ENCODE measurements around the gene SNX32.

Gene SNX32

DNA sequence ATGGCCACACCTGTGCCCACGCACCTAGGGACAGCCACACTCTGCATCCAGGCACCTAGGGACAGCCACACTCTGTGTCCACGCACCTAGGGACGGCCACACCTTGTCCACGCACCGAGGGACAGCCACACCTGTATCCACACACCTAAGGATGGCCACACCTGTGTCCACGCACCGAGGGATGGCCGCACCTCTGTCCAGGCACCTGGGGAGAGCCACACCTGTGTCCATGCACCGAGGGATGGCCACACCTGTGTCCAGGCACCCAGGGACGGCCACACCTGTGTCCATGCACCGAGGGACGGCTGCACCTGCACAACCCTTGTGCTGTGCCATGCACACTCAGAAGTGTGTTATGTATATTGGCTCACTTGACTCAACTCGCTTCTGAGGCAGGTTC lies 36.1 kb upstream of the SNX32 start:
- DNase-seq (ENCODE audit: low spot score) = no peak

GRCh38 chr11:65798882-65799281 lies 34.9 kb upstream of the SNX32 start:
- no peak for DNase-seq (ENCODE audit: low spot score)

DNA sequence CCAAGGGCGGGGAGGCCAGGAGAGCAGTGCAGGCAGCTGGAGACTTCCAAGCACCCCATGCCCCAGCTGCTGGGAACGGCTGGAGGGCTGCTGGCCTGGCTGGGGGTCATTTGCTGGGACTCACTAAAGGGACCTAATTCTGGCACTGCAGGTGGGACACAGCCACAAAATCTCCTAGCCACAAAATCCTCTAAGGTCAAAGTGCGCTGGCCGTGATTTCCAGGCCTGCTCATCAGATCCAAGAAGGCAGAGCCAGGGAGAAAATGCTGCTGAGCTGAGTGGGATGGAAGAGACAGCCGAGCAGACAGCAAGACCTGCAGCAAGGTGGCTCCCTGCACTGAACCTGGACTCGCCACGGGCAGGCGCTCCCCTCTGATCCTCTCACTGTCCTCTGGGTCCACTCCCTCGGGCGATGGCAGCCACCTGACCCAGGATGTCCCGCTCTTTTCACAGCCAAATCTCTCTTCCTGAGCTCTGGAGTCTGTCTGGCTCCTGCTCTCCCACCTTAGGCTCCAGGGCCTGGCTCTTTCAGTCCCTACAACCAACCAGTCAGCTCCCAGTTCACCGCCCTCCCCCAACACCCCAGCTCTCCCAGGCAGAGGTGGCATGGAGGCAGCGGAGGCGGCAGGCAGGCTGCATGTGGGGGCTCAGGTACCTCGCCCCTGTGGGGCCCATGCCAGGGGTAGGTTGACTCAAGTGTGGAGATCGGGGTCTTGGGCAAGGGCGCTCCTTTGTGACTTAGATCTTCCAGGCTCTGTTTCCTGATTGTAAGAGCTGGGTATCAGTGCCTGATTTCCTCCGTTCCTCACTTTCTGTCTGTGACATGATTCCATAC lies 32.4 kb upstream of the SNX32 start:
- DNase-seq (ENCODE audit: low spot score) = no peak

DNA sequence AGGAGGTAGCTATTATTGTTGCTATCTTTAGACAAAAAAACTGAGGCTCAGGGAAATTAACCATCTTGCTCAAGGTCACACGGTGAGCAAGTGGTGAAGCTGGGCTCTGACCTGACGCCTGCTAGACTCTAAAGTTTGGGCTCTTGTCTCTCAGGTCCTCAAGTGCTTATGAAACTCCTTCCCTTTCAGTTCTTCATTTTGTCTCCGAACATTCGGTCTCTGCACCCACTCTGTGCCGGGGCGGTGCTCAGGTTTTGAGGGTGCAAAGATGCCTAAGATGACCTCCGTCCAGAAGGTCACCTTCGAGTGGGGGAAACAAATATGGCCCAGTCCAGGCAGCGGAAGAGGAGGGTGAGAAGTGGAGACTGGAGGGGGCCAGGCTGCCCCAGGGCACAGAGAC lies 30.9 kb upstream of the SNX32 start:
- no peak for DNase-seq (ENCODE audit: low spot score)

DNA sequence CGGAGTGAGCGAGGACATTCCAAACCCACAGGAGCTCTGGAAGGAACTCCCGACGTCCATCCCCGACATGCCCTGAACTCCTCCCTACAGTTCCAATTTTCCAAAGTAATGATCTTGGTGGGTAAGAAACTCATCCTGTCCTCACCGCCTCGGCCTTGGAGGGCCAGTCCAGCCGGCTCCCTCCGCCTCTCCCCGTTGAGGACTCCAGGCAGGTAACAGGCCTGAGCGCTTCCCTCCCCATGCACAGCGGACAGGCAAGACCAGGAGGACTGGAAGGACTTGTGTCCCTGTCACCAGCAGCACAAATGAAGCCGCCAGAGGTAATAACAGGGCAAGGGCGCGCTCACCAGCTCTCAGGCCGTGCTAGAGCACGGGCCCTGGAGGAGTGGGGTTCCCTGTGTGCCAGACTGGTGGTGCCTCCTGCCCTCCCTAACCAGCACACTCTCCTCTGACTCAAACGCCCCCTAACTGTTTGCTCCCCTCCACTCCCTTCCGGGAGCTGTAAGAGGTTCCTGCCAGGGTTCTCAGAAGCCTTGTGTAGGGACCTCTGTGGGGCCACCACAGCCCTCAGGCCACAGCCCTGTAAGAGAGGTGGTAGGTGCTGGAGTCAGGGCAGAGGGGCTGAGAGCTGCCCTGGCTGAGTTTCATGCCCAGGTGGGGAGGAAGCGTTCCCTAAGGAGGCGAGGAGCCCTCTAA lies 29.8 kb upstream of the SNX32 start:
- DNase-seq (ENCODE audit: low spot score) = no peak

GRCh38 chr11:65806979-65807378 lies 26.8 kb upstream of the SNX32 start:
- DNase-seq (ENCODE audit: low spot score) = no peak

GRCh38 chr11:65808744-65809341 lies 24.9 kb upstream of the SNX32 start:
- no peak for DNase-seq (ENCODE audit: low spot score)

GRCh38 chr11:65809496-65809895 lies 24.3 kb upstream of the SNX32 start:
- DNase-seq (ENCODE audit: low spot score) = no peak

DNA sequence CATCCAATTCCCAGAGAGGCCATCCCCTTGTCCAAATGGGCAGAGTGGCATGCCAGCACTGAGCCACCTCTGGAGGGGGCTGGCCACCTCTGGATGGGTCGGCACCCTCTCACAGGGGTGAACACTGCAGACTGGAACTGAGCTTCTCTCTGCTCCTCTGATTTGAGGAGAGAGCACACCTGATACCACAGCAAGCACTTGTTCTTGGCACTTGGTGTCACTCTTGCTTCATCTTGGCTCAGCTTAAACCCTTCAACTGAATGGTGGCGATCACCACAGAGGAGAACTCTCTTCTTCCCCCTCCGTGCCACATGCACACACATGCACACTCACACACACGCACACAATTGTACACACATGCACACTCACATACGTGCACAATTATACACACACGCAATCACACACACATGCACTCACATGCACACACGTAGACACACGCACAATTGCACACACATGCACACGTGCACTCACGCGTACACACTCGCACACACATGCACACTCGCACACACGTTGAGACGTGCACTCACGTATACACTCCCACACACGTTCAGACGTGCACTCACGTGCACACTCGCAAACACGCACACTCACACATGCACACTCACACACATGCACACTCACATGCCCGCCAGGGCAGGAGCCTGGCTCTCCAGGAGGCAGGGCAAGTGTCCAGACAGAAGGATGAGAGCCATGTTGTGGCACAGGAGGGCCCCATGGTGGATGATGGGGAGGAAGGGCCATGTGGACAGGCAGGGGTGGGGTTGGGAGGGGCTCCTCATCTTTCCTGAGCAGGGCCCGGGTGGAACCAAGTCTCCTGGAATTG lies 23.5 kb upstream of the SNX32 start:
- DNase-seq (ENCODE audit: low spot score) = peak; percentile 37

DNA sequence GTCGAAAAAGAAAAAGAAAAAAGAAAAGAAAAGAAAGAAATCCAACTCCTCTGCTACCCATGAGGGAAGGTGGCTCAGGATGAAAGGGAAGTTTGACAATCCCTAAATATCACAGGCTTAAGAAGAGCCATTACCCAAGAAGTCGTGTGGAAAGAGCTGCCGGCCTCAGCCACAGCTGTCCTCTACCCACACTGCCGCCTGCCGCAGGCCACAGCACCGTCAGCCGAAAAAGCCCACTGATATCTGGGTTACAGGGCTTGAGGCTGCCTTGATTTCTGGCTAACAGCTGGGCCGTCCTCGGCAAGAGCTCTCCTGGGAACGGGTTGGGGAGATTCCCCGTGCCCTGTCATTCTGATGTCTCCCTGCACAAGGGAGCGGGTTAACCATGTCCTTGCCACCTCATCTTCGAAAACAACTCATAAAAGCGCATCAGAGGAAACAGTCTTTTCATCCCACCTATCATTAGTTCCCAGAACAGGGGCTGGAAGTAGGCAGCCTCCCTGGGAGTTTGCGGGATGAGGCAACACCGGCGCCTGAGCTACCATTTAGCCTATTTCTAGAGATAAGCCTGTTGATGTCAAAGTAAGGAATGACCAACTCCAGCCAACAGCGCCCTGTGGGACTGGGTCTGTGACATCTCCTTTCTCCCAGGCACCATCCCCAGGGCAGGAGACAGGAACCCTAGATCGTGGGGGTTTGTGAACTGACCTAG lies 21.8 kb upstream of the SNX32 start:
- no peak for DNase-seq (ENCODE audit: low spot score)

- DNase-seq (ENCODE audit: low spot score) = peak; percentile 12
Observed at GRCh38 chr11:65814131-65814985, 19.4 kb upstream of the SNX32 start.

DNA sequence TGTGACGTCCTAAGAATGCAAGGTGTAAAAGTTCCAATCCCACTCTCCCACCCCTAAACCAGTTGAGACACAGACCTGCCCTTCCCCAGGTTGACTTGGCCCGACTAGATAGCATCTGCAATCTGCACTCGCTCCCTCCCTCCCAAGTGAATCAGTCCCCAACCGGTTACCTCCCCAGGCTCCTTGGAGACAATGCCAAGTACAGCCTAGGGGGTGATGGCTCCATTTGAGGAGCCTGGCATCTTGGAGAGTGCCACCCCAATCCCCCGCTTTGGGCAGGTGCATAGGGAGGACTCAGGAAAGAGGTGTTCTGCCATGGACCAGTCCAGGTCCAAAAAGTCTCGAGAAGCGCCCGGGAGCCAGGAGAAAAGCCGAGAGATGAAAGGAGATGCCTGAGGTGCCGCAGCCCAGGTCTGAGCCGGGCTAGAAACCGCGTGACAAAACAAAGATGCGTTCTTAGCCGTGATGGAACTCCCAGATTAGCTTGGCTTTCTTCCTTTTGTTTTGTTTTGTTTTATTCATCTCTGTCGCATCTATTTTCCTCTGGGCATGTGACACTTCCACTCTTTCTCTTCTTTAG lies 18.7 kb upstream of the SNX32 start:
- DNase-seq (ENCODE audit: low spot score) = no peak

- DNase-seq (ENCODE audit: low spot score) = no peak
Observed at GRCh38 chr11:65816696-65817095, 17.1 kb upstream of the SNX32 start.

GRCh38 chr11:65817312-65817834 lies 16.4 kb upstream of the SNX32 start:
- peak; percentile 13 for DNase-seq (ENCODE audit: low spot score)

- peak; percentile 88 for DNase-seq (ENCODE audit: low spot score)
Observed at GRCh38 chr11:65817835-65818680, 15.7 kb upstream of the SNX32 start.

DNA sequence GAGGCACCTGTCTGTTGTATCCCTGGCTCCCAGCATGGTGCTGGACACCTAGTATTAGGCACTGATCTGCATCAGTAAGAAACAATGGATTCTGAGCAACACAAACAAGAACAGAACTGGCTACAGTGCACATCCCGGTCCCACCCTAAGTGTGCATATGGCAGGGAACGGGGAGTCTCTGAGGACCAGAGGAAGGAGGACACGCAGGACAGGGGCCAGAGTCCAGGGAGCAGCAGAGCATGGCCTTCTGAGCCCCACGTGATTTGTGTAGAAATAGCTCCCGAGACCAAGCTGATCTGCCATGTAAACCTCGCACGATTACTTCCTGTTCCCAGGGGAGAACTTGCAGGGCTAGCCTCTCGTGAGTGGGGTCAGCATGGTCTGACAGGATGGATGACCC lies 12.7 kb upstream of the SNX32 start:
- DNase-seq (ENCODE audit: low spot score) = no peak

GRCh38 chr11:65822776-65823528 lies 10.8 kb upstream of the SNX32 start:
- DNase-seq (ENCODE audit: low spot score) = no peak

DNA sequence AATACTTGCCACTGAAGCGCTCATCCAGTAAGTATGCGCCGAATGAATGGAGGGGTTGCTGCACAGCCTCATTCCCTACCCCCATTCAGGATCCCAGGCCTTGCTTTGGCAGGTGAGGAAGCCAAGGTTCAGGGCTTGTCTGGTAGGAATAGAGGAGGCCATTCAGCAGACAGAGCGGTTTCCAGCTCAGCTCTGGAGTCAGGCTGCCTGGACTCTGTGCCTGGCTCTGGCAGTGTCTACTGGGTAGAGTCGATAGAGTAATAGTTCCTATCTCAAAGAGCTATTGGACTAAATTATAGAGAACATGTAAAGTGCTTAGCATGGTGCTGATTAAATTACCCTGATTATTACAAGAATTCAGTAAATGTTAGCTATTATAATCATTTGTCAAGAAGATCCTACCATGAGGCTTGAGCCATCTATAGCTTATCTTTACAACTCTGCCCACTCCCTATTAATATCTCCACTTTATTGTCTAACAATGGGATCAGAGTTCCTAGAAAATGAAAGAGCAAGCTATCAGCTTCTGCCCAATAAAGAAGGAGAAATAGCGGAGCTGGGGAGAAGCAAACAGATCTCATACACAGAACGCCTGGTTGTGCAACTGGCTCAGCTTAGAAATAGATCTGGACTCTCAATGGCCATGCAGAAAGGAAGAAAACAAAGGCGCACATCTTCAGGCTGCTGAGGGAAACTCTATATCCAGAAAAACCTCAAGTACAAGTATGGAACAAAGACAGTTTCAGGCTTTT lies 6.6 kb upstream of the SNX32 start:
- DNase-seq (ENCODE audit: low spot score) = no peak
